PC-3 (cell line): Measurements from ENCODE around the gene CUL4B. TPM values are rescaled to one million over a fixed set of nuclear protein-coding genes. Genes with fewer than 3 reads are reported as not detected.

Experiments used
- ATAC-seq: fragments of 200-7000 bp; cut with Tn5 transposase; 2 replicates; pipeline ENCODE4 v1.9.1; 2020; ENCODE audit warnings: mild to moderate bottlenecking, moderate library complexity
- BruUV-seq: library from RNA; stranded (reverse); fragments of 400-500 nt; replicated peaks from 2 replicates; lab custom pipeline; 2021; lab: Mats Ljungman, UMichigan
- CTCF ChIA-PET: fragments of 300-600 bp; sonication (Branson Sonifier 250); formaldehyde crosslinking; loops from one replicate; lab custom pipeline; 2022; ENCODE audit warnings: antibody characterized with exemption; lab: Charles Lee
- POLR2A ChIA-PET: fragments of 300-600 bp; sonication (Branson Sonifier 250); formaldehyde crosslinking; loops from one replicate; lab custom pipeline; 2022; ENCODE audit warnings: antibody characterized with exemption; ENCODE audit not compliant: unreplicated experiment; lab: Charles Lee
- DNase-seq: peaks from one replicate; pipeline ENCODE4 v3.0.0-alpha.2; 2015
- H2AFZ ChIP-seq: fragments of 300-600 bp; sonication (generic); 2 replicates; pipeline ENCODE4 v1.6.0; 2016; ENCODE audit warnings: antibody characterized with exemption, low read length
- H3F3A ChIP-seq: fragments of 300-600 bp; sonication (generic); one replicate; pipeline ENCODE4 v1.6.0; 2017; ENCODE audit warnings: antibody characterized with exemption, low read length, control low read depth, mild to moderate bottlenecking; ENCODE audit not compliant: unreplicated experiment
- H3K27ac ChIP-seq: fragments of 300-600 bp; sonication (generic); 2 replicates; pipeline ENCODE4 v1.5.1; 2016; ENCODE audit warnings: mild to moderate bottlenecking, low read length
- H3K27me3 ChIP-seq: fragments of 300-600 bp; sonication (generic); 2 replicates; pipeline ENCODE4 v1.6.1; 2016; ENCODE audit warnings: low read length, mixed read lengths
- H3K36me3 ChIP-seq: fragments of 300-600 bp; sonication (generic); 2 replicates; pipeline ENCODE4 v1.6.1; 2016; ENCODE audit warnings: low read depth, mixed run types, low read length, mixed read lengths
- H3K4me1 ChIP-seq: fragments of 300-600 bp; sonication (generic); 2 replicates; pipeline ENCODE4 v1.5.1; 2016; ENCODE audit warnings: low read length; ENCODE audit not compliant: insufficient read depth
- H3K4me2 ChIP-seq: fragments of 300-600 bp; sonication (generic); 2 replicates; pipeline ENCODE4 v1.6.0; 2016; ENCODE audit warnings: low read length
- H3K4me3 ChIP-seq: fragments of 300-600 bp; sonication (generic); 2 replicates; pipeline ENCODE4 v1.5.1; 2016; ENCODE audit warnings: mild to moderate bottlenecking, low read length, mixed read lengths
- H3K79me2 ChIP-seq: fragments of 300-600 bp; sonication (generic); 2 replicates; pipeline ENCODE4 v1.6.1; 2017; ENCODE audit warnings: low read length, mixed read lengths
- H3K9ac ChIP-seq: fragments of 300-600 bp; sonication (generic); 2 replicates; pipeline ENCODE4 v1.6.0; 2016; ENCODE audit warnings: mild to moderate bottlenecking, low read length
- H3K9me2 ChIP-seq: fragments of 300-600 bp; sonication (generic); replicated peaks from 2 replicates; pipeline ENCODE4 v1.6.1; 2016; ENCODE audit warnings: mixed run types, low read length, mixed read lengths
- H3K9me3 ChIP-seq: fragments of 300-600 bp; sonication (generic); 2 replicates; pipeline ENCODE4 v1.6.1; 2016; ENCODE audit warnings: low read length, mixed read lengths
- H4K20me1 ChIP-seq: fragments of 300-600 bp; sonication (generic); 2 replicates; pipeline ENCODE4 v1.6.1; 2016; ENCODE audit warnings: low read length, mixed read lengths
- CTCF ChIP-seq: fragments of 300-600 bp; sonication (generic); conservative IDR thresholded peaks from 2 replicates; pipeline ENCODE4 v1.5.1; 2017; ENCODE audit warnings: antibody characterized with exemption, low read depth, mild to moderate bottlenecking, low read length
- EZH2 ChIP-seq: fragments of 300-600 bp; sonication (generic); IDR thresholded peaks from one replicate; pipeline ENCODE4 v1.6.1; 2017; ENCODE audit warnings: antibody characterized with exemption, mild to moderate bottlenecking, low read length; ENCODE audit not compliant: unreplicated experiment
- EZH2phosphoT487 ChIP-seq: fragments of 300-600 bp; sonication (generic); IDR thresholded peaks from 2 replicates; pipeline ENCODE4 v1.6.1; 2018; ENCODE audit warnings: mild to moderate bottlenecking, antibody characterized with exemption, low read length, borderline replicate concordance
- intact Hi-C: fragments of 100-400 bp; cut with micrococcal nuclease; formaldehyde crosslinking; loops from 2 replicates; pipeline ENCODE4 v1.9.0; 2023
- total RNA-seq: library from RNA; depleted of rRNA; stranded (reverse); fragments of >200 nt; gene quantifications from 2 replicates; pipeline ENCODE4 v1.2.3, GENCODE V29; 2014

Gene CUL4B
- total RNA-seq, 1 experiment from 2014 or later: 38.1 TPM

GRCh38 chrX:120559804-120560203 is 958 bp downstream of the CUL4B start:
- ATAC-seq: no peak
- CTCF ChIA-PET: no interaction called here

DNA sequence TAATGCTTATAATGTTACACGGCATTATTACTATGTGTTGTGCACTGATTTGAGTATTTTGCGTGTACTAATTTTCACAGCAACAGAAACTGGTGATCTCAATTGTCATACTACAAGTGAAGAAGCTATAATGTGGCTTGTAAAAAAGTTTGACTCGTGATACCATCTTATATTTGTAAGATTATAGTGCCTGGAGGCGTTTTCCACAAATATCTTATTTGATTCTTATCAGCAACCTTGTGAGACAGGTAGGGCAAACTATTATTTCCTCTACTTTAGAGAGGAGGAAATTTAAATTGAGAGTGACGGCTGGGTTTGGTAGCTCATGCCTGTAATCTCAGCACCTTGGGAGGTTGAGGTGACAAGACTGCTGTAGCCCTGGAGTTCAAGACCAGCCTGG is 4.5 kb downstream of the CUL4B start:
- no peaks in the 10 kb centered on the region for H3K9me2 ChIP-seq
- ChIA-PET POLR2A (no interaction called here), CTCF (interaction anchor here (0.6 kb wide), 1 partner anchor 231 kb away, joined by 3 read pairs; no protein-coding TSS in a partner anchor)
- H3K9ac ChIP-seq: no peak overlapping the region
- no peaks in the 10 kb centered on the region for H3K9me3 ChIP-seq
- H3K4me1 ChIP-seq: peaks cover 23% of the 10 kb centered on the region
- intact Hi-C loops: no loop called here
- H3F3A ChIP-seq: no peaks in the 10 kb centered on the region
- no TSS peak for BruUV-seq
- DNase-seq (peak; percentile 51), ATAC-seq (no peak)
- no peak overlapping the region for H2AFZ ChIP-seq
- no peak overlapping the region for H3K27ac ChIP-seq
- H3K4me3 ChIP-seq: no peak overlapping the region
- 0 out of 2 replicates have a peak, but pooled peaks cover 3% of the 10 kb centered on the region for H3K36me3 ChIP-seq
- TF ChIP-seq CTCF (no peak), EZH2 (no peak), EZH2phosphoT487 (no peak)
- peaks cover 68% of the 10 kb centered on the region for H3K79me2 ChIP-seq
- peak overlapping the region; percentile 43; the same call in 1 of the 2 replicates for H3K4me2 ChIP-seq
- H4K20me1 ChIP-seq: 0 out of 2 replicates have a peak, but pooled peaks cover 3% of the 10 kb centered on the region
- no peaks in the 10 kb centered on the region for H3K27me3 ChIP-seq

More at GRCh38 chrX:120559804-120560203, 958 bp downstream of the CUL4B start:
- H3K79me2 ChIP-seq: peaks cover 58% of the 10 kb centered on the region
- peak overlapping the region; percentile 92 for H3K4me3 ChIP-seq
- H3K9ac ChIP-seq: peak overlapping the region; percentile 99
- intact Hi-C loops: loop anchor here (1.0 to 5.0 kb wide), 4 partner anchors 10 to 212 kb away; partner anchors contain the start of gene MCTS1
- no peak for DNase-seq
- no TSS peak for BruUV-seq
- H3K27ac ChIP-seq: peak overlapping the region; percentile 97
- POLR2A ChIA-PET: interaction anchor here (0.6 kb wide), 1 partner anchor 314 kb away, joined by 3 read pairs; no protein-coding TSS in a partner anchor
- H3K27me3 ChIP-seq: no peaks in the 10 kb centered on the region
- H3K4me1 ChIP-seq: peaks cover 30% of the 10 kb centered on the region
- H3K4me2 ChIP-seq: peak overlapping the region; percentile 98
- no peaks in the 10 kb centered on the region for H3K9me3 ChIP-seq
- H3K9me2 ChIP-seq: no peaks in the 10 kb centered on the region
- H3K36me3 ChIP-seq: 0 out of 2 replicates have a peak, but pooled peaks cover 3% of the 10 kb centered on the region
- peak overlapping the region; percentile 95 for H2AFZ ChIP-seq
- no peaks in the 10 kb centered on the region for H3F3A ChIP-seq
- H4K20me1 ChIP-seq: 0 out of 2 replicates have a peak, but pooled peaks cover 3% of the 10 kb centered on the region
- no peak for TF ChIP-seq CTCF
- TF ChIP-seq EZH2phosphoT487: no peak
- TF ChIP-seq EZH2: no peak
